ENCODE measurements around the gene JAK2. TPM values are rescaled to one million over a fixed set of nuclear protein-coding genes. Genes with fewer than 3 reads are reported as not detected.

Gene JAK2
- total RNA-seq, 1 experiment from 2014 or later = 3.3 TPM

DNA sequence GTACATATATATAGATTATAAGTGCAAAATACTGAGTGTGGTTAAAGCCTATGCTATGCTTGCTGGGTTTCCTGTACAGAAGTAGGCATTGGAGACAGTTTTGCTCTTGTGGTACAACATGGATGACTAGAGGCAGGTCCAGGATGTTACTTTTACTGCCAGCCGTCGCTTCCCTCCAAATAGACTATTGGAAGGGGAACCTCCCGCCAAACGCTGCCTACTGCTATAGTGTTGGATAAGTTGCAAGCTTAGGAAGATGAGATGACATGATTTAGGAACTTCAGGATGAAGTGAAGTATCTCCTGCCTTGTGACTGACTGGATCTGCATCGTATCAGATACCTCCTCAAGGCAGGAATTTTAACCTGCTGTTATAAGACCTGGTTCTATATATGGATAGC is 30.9 kb downstream of the JAK2 start:
- no peak overlapping the region for H3K4me3 Mint-ChIP-seq
- H3K36me3 Mint-ChIP-seq = no peaks in the 10 kb centered on the region
- ChIA-PET CTCF (no interaction called here), POLR2A (no interaction called here)
- no peaks in the 10 kb centered on the region for H3K4me1 Mint-ChIP-seq
- TF ChIP-seq, protein P1, sequence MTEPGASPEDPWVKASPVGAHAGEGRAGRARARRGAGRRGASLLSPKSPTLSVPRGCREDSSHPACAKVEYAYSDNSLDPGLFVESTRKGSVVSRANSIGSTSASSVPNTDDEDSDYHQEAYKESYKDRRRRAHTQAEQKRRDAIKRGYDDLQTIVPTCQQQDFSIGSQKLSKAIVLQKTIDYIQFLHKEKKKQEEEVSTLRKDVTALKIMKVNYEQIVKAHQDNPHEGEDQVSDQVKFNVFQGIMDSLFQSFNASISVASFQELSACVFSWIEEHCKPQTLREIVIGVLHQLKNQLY (CRISPR knock-in tag; IDR thresholded peaks at IDR 0.05) = no peak
- TF ChIP-seq NR1H2 (CRISPR knock-in tag; IDR thresholded peaks at IDR 0.05) (no peak), PRRX2 (CRISPR knock-in tag; IDR thresholded peaks at IDR 0.05) (no peak), ZBTB21 (CRISPR knock-in tag; IDR thresholded peaks at IDR 0.05; ENCODE audit: borderline replicate concordance) (no peak), GTF2I (CRISPR knock-in tag; conservative IDR thresholded peaks at IDR 0.05) (no peak)
- TF ChIP-seq, protein P2, sequence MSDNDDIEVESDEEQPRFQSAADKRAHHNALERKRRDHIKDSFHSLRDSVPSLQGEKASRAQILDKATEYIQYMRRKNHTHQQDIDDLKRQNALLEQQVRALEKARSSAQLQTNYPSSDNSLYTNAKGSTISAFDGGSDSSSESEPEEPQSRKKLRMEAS (CRISPR knock-in tag; IDR thresholded peaks at IDR 0.05) = no peak
- TF ChIP-seq, protein P3, sequence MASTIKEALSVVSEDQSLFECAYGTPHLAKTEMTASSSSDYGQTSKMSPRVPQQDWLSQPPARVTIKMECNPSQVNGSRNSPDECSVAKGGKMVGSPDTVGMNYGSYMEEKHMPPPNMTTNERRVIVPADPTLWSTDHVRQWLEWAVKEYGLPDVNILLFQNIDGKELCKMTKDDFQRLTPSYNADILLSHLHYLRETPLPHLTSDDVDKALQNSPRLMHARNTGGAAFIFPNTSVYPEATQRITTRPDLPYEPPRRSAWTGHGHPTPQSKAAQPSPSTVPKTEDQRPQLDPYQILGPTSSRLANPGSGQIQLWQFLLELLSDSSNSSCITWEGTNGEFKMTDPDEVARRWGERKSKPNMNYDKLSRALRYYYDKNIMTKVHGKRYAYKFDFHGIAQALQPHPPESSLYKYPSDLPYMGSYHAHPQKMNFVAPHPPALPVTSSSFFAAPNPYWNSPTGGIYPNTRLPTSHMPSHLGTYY (CRISPR knock-in tag; IDR thresholded peaks at IDR 0.05) = no peak
- TF ChIP-seq, protein P4, sequence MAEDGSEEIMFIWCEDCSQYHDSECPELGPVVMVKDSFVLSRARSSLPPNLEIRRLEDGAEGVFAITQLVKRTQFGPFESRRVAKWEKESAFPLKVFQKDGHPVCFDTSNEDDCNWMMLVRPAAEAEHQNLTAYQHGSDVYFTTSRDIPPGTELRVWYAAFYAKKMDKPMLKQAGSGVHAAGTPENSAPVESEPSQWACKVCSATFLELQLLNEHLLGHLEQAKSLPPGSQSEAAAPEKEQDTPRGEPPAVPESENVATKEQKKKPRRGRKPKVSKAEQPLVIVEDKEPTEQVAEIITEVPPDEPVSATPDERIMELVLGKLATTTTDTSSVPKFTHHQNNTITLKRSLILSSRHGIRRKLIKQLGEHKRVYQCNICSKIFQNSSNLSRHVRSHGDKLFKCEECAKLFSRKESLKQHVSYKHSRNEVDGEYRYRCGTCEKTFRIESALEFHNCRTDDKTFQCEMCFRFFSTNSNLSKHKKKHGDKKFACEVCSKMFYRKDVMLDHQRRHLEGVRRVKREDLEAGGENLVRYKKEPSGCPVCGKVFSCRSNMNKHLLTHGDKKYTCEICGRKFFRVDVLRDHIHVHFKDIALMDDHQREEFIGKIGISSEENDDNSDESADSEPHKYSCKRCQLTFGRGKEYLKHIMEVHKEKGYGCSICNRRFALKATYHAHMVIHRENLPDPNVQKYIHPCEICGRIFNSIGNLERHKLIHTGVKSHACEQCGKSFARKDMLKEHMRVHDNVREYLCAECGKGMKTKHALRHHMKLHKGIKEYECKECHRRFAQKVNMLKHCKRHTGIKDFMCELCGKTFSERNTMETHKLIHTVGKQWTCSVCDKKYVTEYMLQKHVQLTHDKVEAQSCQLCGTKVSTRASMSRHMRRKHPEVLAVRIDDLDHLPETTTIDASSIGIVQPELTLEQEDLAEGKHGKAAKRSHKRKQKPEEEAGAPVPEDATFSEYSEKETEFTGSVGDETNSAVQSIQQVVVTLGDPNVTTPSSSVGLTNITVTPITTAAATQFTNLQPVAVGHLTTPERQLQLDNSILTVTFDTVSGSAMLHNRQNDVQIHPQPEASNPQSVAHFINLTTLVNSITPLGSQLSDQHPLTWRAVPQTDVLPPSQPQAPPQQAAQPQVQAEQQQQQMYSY (CRISPR knock-in tag; IDR thresholded peaks at IDR 0.05) = no peak
- DNase-seq (ENCODE audit: low spot score) (no peak), ATAC-seq (no peak)
- no peak overlapping the region for H3K27ac Mint-ChIP-seq
- no peaks in the 10 kb centered on the region; the same call in 1 of the 2 replicates for H3K27me3 Mint-ChIP-seq (ENCODE audit: low read depth)
- peaks cover 16% of the 10 kb centered on the region for H3K9me3 Mint-ChIP-seq

DNA sequence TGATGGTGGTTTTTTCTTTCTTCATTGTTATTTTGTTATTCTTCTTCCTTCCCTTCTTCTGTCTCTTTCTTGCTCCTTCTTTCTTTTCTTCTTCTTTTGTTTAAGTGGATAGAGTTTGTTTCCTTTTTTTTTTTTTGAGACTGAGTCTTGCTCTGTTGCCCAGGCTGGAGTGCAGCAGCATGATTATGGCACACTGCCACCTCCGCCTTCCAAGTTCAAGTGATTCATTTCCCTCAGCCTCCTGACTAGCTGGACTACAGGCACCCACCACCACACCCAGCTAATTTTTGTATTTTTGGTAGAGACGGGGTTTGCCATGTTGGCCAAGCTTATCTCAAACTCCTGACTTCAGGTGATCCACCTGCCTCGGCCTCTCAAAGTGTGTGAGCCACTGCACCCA is 40.3 kb downstream of the JAK2 start:
- Mint-ChIP-seq H3K27me3 (ENCODE audit: low read depth) (no peaks in the 10 kb centered on the region), H3K4me3 (no peak overlapping the region), H3K9me3 (peaks cover 9% of the 10 kb centered on the region), H3K36me3 (peaks cover 9% of the 10 kb centered on the region), H3K27ac (no peak overlapping the region), H3K4me1 (no peaks in the 10 kb centered on the region)
- POLR2A ChIA-PET = no interaction called here
- DNase-seq (ENCODE audit: low spot score) (no peak), ATAC-seq (no peak)
- CTCF ChIA-PET = no interaction called here
- TF ChIP-seq, protein P5, sequence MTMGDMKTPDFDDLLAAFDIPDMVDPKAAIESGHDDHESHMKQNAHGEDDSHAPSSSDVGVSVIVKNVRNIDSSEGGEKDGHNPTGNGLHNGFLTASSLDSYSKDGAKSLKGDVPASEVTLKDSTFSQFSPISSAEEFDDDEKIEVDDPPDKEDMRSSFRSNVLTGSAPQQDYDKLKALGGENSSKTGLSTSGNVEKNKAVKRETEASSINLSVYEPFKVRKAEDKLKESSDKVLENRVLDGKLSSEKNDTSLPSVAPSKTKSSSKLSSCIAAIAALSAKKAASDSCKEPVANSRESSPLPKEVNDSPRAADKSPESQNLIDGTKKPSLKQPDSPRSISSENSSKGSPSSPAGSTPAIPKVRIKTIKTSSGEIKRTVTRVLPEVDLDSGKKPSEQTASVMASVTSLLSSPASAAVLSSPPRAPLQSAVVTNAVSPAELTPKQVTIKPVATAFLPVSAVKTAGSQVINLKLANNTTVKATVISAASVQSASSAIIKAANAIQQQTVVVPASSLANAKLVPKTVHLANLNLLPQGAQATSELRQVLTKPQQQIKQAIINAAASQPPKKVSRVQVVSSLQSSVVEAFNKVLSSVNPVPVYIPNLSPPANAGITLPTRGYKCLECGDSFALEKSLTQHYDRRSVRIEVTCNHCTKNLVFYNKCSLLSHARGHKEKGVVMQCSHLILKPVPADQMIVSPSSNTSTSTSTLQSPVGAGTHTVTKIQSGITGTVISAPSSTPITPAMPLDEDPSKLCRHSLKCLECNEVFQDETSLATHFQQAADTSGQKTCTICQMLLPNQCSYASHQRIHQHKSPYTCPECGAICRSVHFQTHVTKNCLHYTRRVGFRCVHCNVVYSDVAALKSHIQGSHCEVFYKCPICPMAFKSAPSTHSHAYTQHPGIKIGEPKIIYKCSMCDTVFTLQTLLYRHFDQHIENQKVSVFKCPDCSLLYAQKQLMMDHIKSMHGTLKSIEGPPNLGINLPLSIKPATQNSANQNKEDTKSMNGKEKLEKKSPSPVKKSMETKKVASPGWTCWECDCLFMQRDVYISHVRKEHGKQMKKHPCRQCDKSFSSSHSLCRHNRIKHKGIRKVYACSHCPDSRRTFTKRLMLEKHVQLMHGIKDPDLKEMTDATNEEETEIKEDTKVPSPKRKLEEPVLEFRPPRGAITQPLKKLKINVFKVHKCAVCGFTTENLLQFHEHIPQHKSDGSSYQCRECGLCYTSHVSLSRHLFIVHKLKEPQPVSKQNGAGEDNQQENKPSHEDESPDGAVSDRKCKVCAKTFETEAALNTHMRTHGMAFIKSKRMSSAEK (CRISPR knock-in tag; IDR thresholded peaks at IDR 0.05; ENCODE audit: borderline replicate concordance) = no peak
- TF ChIP-seq SOX15 (CRISPR knock-in tag; IDR thresholded peaks at IDR 0.05) (no peak), TEAD1 (CRISPR knock-in tag; IDR thresholded peaks at IDR 0.05) (no peak), ZBTB21 (CRISPR knock-in tag; IDR thresholded peaks at IDR 0.05; ENCODE audit: borderline replicate concordance) (no peak), MXD4 (CRISPR knock-in tag; IDR thresholded peaks at IDR 0.05; ENCODE audit: borderline replicate concordance) (no peak), IRF2 (CRISPR knock-in tag; IDR thresholded peaks at IDR 0.05; ENCODE audit: borderline replicate concordance, low read depth) (no peak), SP1 (CRISPR knock-in tag; conservative IDR thresholded peaks at IDR 0.05) (no peak), NFATC4 (CRISPR knock-in tag; IDR thresholded peaks at IDR 0.05) (no peak), NR2C2 (CRISPR knock-in tag; IDR thresholded peaks at IDR 0.05) (no peak), CBFB (CRISPR knock-in tag; IDR thresholded peaks at IDR 0.05; ENCODE audit: low read depth) (no peak), SMAD4 (CRISPR knock-in tag; IDR thresholded peaks at IDR 0.05) (no peak), MYBL2 (CRISPR knock-in tag; IDR thresholded peaks at IDR 0.05) (no peak), TP53 (CRISPR knock-in tag; IDR thresholded peaks at IDR 0.05) (no peak), FOXK1 (CRISPR knock-in tag; IDR thresholded peaks at IDR 0.05) (no peak), ZNF396 (CRISPR knock-in tag; IDR thresholded peaks at IDR 0.05; ENCODE audit: borderline replicate concordance) (no peak)
- TF ChIP-seq, protein P6, sequence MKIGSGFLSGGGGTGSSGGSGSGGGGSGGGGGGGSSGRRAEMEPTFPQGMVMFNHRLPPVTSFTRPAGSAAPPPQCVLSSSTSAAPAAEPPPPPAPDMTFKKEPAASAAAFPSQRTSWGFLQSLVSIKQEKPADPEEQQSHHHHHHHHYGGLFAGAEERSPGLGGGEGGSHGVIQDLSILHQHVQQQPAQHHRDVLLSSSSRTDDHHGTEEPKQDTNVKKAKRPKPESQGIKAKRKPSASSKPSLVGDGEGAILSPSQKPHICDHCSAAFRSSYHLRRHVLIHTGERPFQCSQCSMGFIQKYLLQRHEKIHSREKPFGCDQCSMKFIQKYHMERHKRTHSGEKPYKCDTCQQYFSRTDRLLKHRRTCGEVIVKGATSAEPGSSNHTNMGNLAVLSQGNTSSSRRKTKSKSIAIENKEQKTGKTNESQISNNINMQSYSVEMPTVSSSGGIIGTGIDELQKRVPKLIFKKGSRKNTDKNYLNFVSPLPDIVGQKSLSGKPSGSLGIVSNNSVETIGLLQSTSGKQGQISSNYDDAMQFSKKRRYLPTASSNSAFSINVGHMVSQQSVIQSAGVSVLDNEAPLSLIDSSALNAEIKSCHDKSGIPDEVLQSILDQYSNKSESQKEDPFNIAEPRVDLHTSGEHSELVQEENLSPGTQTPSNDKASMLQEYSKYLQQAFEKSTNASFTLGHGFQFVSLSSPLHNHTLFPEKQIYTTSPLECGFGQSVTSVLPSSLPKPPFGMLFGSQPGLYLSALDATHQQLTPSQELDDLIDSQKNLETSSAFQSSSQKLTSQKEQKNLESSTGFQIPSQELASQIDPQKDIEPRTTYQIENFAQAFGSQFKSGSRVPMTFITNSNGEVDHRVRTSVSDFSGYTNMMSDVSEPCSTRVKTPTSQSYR (CRISPR knock-in tag; IDR thresholded peaks at IDR 0.05) = no peak
